ENCODE data around the gene ULBP3. TPM values are rescaled to one million over a fixed set of nuclear protein-coding genes. Genes with fewer than 3 reads are reported as not detected.
A peak's percentile ranks its signal among the peaks of the same experiment; 100 is the strongest.
"Not testable (repeated sequence)": the region's sequence is repeated elsewhere in the genome, so short reads cannot be mapped to it uniquely, and the experiment has no call there.

ULBP3 gene
- total RNA-seq, 1 experiment from 2014 or later: 5.4 TPM

DNA sequence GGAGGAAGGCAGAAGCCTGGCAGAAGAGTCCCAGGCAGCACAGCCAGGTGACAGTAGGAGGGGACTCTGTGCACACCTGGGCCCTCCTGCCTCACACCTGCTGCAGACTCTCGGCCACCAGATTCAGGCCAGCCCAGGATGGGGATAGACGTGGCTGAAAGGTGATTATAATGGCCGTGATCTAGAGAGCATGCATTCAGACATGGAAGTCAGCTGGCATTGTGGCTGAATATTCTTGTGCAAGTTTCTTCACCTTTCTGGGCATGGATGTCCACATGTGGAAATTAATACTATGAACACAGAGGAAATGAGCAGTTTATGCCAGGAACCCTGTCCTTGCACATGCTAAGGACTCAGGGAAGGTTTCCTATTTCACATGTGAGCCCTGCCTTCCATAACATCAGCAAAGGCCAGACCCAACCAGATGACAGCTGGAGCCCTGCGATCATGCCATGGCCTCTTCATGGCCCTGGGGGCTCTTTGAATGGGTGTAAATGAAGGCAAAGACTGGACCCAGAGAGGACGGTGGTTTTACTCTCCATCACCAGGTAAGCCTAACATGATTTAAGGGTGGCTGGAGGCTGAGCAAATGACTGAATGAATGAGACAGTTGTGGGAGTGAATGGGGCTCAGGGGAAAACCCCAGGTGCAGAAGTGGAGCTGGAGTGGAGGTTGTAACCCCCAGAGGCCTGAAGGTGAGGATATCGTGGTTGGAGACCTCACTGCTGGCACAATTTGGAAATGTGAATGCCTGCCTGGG, 40.9 kb downstream of the ULBP3 start:
- no peak for DNase-seq (ENCODE audit: low read depth in 1 of 2, low spot score in 2 of 2)
- Histone ChIP-seq H3K27ac (no peak overlapping the region), H3K4me1 (replicated peaks) (peaks cover 11% of the 10 kb centered on the region), H3K9me3 (replicated peaks) (no peaks in the 10 kb centered on the region), H3K36me3 (no peaks in the 10 kb centered on the region), H3K4me3 (no peak overlapping the region), H3K27me3 (replicated peaks) (peaks cover 20% of the 10 kb centered on the region)

DNA sequence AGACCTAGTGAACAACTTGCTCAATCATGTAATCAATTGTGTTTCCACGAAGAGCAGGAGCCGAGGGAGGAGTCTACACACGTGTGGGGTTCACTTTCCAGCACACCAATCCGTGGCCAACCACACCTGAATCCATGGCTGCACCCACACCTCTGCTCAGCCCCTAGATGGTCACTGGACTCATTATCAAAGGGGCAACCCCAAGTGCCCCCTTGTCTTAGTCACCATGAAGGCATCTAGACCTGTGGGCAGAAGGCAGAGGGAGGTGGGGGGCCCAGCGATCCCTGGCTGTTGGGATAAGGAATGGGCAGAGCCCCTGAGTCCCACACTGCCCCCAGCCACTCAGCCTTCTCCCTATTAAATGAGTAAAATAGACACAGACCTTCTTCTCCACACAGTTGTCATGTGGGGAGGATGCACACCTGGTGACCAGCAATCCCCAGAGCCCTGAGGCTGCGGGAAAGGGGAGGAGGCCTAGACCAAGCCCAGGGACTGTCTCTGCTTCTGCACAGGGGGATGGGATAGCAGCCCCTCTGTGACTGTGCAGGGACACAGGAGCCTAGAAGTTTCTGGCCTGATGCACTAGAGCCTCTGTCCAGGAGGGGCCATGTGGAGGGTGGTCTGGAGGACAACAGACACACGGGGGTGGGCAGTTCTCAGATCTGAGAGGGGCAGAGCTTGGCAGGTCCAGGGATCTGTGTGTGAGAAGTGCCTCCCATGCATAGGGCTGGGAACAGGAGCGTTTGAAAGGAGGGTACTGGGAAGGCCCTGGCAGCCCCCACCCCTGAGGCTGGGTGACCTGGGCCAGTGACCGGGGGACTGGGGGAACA, 41.7 kb downstream of the ULBP3 start:
- Histone ChIP-seq H3K9me3 (replicated peaks) (no peaks in the 10 kb centered on the region), H3K4me1 (replicated peaks) (peaks cover 11% of the 10 kb centered on the region), H3K36me3 (no peaks in the 10 kb centered on the region), H3K27ac (no peak overlapping the region), H3K4me3 (no peak overlapping the region), H3K27me3 (replicated peaks) (peaks cover 20% of the 10 kb centered on the region)
- no peak for DNase-seq (ENCODE audit: low read depth in 1 of 2, low spot score in 2 of 2)

DNA sequence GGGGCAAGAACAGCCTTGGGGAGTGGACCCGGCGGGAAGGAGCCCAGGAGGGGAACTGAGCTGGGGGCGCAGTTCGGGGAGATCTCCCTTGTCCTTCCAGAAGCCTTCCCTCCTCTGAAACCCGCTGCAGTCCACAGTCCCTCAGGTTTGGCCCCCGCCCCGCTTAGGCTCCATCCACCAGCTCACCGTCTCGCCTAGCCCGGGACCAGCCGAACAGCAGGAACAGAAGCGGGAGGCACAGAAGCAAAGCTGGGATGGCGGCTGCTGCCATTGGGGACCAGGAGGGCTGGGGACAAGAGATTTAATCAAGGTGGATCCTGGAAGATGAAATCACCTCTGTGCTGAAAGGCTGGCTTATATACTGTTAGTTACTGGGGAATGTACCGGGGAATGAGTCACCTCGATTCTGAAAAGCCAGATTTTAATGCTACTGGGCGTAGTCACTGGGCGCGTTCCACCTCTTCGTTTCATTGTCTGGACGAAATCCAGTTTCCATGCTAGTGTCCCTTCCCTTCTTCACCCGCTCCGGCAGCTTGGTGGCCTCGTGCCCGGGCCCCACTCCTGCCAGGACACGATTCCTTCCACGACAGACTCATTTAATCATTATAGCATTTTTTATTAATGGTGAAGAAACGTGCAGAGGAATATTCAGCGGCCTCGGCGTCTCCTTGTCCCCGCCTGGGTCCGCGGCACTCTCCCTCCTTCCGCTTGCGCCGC, 43.6 kb downstream of the ULBP3 start, which contains the start of gene RAET1L:
RAET1L (minus strand) TSS at position 332 of the 717 bp plus-strand sequence; CDS start at position 271, 61 bp downstream.
- H3K27me3 ChIP-seq (replicated peaks): peaks cover 17% of the 10 kb centered on the region
- H3K4me1 ChIP-seq (replicated peaks): peaks cover 11% of the 10 kb centered on the region
- H3K4me3 ChIP-seq: no peak within 1 kb of the TSS
- H3K27ac ChIP-seq: no peak within 1 kb of the TSS
- DNase-seq (ENCODE audit: low read depth in 1 of 2, low spot score in 2 of 2): peak; percentile 37 to 64
- no peaks in the 10 kb centered on the region for H3K9me3 ChIP-seq (replicated peaks)
- H3K36me3 ChIP-seq: no peaks in the 10 kb centered on the region

DNA sequence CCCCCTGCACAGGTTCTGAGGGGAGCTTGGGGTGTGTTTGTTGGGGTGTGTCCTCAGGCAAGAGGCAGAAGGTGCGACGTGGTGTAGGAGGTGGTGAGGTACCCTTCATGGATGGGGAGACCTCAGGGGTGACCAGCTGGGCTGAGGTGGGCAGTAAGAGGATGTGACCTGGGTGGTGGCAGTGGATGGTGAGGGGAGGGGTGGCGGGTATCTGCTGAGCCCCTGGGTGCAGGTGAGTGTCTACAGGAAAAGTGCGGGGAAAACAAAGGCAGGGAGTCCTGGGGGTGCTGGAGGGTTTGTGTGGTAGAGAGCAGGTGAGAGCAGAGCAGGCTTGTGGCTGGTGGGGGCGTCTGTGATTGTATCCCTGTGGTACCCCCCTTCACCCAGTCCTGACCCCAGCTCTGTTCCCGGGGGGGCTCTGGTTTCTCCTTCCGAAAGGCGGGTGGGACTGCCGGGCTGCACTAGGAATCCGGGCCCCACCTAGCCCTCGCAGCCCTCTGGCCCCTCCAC, 44.2 kb downstream of the ULBP3 start:
- H3K27ac ChIP-seq: no peak overlapping the region
- H3K36me3 ChIP-seq: no peaks in the 10 kb centered on the region
- H3K27me3 ChIP-seq (replicated peaks): peaks cover 17% of the 10 kb centered on the region
- no peak for DNase-seq (ENCODE audit: low read depth in 1 of 2, low spot score in 2 of 2)
- no peak overlapping the region for H3K4me3 ChIP-seq
- H3K4me1 ChIP-seq (replicated peaks): peaks cover 11% of the 10 kb centered on the region
- H3K9me3 ChIP-seq (replicated peaks): no peaks in the 10 kb centered on the region

DNA sequence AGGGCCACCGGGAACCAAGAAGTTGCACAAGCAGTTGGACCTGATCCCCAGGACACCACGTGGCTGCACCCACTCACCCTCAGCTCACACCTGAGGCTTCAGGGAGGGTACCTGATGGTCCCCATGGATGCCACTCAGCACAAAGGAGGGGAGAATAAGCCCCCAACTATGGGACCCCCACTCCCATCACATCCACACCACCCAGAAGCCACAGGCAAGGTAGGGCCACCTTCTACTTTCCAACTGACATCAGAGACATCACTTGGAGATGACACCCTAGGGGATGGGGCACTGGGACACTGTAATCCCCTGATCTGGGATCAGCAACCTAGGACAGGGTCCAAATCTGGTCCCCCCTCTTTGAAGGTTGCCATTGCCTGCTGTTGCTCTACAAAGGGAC, 44.9 kb downstream of the ULBP3 start:
- H3K9me3 ChIP-seq (replicated peaks); H3K4me3 ChIP-seq; H3K27ac ChIP-seq; DNase-seq (ENCODE audit: low read depth in 1 of 2, low spot score in 2 of 2); H3K36me3 ChIP-seq: not testable (repeated sequence)
- Histone ChIP-seq H3K4me1 (replicated peaks) (peaks cover 11% of the 10 kb centered on the region), H3K27me3 (replicated peaks) (peaks cover 17% of the 10 kb centered on the region)

- peaks cover 11% of the 10 kb centered on the region for H3K4me1 ChIP-seq (replicated peaks)
- H3K9me3 ChIP-seq (replicated peaks); H3K27ac ChIP-seq; DNase-seq (ENCODE audit: low read depth in 1 of 2, low spot score in 2 of 2); H3K4me3 ChIP-seq; H3K36me3 ChIP-seq: not testable (repeated sequence)
- H3K27me3 ChIP-seq (replicated peaks): peaks cover 12% of the 10 kb centered on the region
Observed at GRCh38 chr6:150021870-150022269, 47.1 kb downstream of the ULBP3 start.

GRCh38 chr6:150018846-150019580, 49.9 kb downstream of the ULBP3 start:
- no peaks in the 10 kb centered on the region for H3K36me3 ChIP-seq
- no peaks in the 10 kb centered on the region for H3K4me1 ChIP-seq (replicated peaks)
- peaks cover 11% of the 10 kb centered on the region for H3K27me3 ChIP-seq (replicated peaks)
- no peak for DNase-seq (ENCODE audit: low read depth in 1 of 2, low spot score in 2 of 2)
- no peaks in the 10 kb centered on the region for H3K9me3 ChIP-seq (replicated peaks)
- no peak overlapping the region for H3K27ac ChIP-seq
- no peak overlapping the region for H3K4me3 ChIP-seq

GRCh38 chr6:150017186-150017521, 51.8 kb downstream of the ULBP3 start:
- H3K4me1 ChIP-seq (replicated peaks); H3K9me3 ChIP-seq (replicated peaks); H3K36me3 ChIP-seq; DNase-seq (ENCODE audit: low read depth in 1 of 2, low spot score in 2 of 2); H3K4me3 ChIP-seq; H3K27ac ChIP-seq: not testable (repeated sequence)
- H3K27me3 ChIP-seq (replicated peaks): peaks cover 17% of the 10 kb centered on the region

DNA sequence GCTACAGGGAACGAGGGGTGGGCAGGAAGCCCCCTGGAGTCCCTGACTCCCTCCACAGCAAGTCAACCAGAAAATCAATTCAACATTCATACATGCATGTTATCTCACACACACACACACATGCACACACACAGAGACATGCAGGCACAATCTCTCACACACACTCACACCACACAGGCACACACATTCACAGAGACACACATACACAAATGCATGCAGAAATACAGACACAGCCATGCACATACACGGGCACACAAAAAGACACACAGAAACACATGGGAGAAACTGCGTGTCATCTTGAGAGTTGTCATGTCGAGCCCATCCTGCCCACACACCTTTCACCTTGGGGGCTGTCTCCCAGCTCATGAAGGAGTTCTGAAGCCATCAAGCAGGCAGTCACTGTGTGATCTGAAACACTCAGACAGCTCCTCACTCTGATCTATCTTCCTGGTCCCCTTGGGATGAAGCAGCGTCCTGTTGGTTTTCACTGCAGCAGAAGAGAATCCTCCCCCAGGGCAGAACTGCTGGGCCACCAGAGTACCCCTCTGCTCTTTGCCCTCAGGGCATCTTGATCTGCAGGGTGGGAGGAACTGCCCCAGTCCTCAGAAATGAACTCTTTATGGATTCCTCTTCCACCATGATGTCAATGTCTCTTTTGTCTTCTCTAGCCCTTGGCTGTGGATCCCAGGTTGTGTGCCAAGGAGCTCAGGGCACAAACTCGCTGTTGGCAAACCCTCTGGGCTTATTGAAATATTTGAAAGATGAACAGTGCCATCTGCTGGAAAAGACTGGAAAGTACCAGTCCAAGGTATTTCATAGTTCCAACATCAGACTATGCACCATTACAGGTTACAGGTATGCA, 52.4 kb downstream of the ULBP3 start:
- no peaks in the 10 kb centered on the region for H3K36me3 ChIP-seq
- peaks cover 17% of the 10 kb centered on the region for H3K27me3 ChIP-seq (replicated peaks)
- H3K4me3 ChIP-seq: no peak overlapping the region
- no peaks in the 10 kb centered on the region for H3K9me3 ChIP-seq (replicated peaks)
- no peak overlapping the region for H3K27ac ChIP-seq
- no peaks in the 10 kb centered on the region for H3K4me1 ChIP-seq (replicated peaks)
- DNase-seq (ENCODE audit: low read depth in 1 of 2, low spot score in 2 of 2): peak in 1 of 2 experiments; percentile 52

- DNase-seq (ENCODE audit: low read depth in 1 of 2, low spot score in 2 of 2); H3K4me1 ChIP-seq (replicated peaks); H3K9me3 ChIP-seq (replicated peaks); H3K27ac ChIP-seq; H3K4me3 ChIP-seq; H3K36me3 ChIP-seq: not testable (repeated sequence)
- peaks cover 23% of the 10 kb centered on the region for H3K27me3 ChIP-seq (replicated peaks)
Observed at GRCh38 chr6:150015281-150016001, 53.5 kb downstream of the ULBP3 start.

DNA sequence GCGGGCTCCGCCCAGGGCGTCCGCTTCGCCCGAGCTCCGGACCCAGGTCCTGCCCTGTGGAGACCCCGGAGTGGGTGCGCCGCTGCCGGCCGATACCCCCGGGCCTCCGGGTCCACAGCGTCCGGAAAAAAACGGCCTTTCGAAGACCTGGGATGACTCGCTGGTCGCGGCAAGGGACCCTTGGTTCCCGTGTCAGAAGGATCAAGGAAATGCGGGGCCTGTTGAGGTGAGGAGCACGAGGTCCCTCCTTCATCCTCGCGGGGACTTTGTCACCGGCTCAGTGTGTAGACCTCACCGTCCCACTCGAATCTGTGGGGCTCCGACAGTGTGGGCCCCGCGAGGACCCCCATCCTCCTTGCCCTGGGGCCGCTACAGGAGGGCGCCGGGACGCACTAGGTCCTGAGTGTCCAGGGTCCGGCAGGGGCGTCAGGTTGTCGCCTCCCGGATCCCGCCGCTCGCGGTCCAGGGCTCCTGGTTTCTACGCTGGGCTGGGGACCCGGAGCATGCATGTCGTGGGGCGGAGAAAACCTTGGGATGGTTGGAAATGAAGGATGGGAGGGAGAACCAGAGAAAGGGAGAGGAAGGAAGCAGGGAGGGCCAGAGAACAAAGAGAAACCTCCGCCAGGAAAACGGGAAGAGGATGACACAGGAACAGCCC, 54.2 kb downstream of the ULBP3 start:
- not testable (repeated sequence) for H3K4me3 ChIP-seq; H3K9me3 ChIP-seq (replicated peaks); DNase-seq (ENCODE audit: low read depth in 1 of 2, low spot score in 2 of 2); H3K36me3 ChIP-seq; H3K27ac ChIP-seq; H3K4me1 ChIP-seq (replicated peaks)
- peaks cover 27% of the 10 kb centered on the region for H3K27me3 ChIP-seq (replicated peaks)
